IMR-90 (cell line): ENCODE measurements around the gene GADL1. TPM values are rescaled to one million over a fixed set of nuclear protein-coding genes. Genes with fewer than 3 reads are reported as not detected.

Experiments used
- ATAC-seq: fragments of 200-7000 bp; cut with Tn5 transposase; 2 replicates; pipeline ENCODE4 v1.9.1; 2020; ENCODE audit warnings: low read depth, mild to moderate bottlenecking, moderate library complexity
- BruUV-seq: library from RNA; stranded (reverse); fragments of 400-500 nt; replicated peaks from 2 replicates; lab custom pipeline; 2021; lab: Mats Ljungman, UMichigan
- CTCF ChIA-PET: fragments of 300-600 bp; formaldehyde crosslinking; extraction: SDS; loops from one replicate; lab custom pipeline; 2021; ENCODE audit warnings: antibody characterized with exemption; lab: Yijun Ruan, JAX
- POLR2A ChIA-PET: fragments of 300-600 bp; sonication (Branson Sonifier 250); formaldehyde crosslinking; loops from one replicate; lab custom pipeline; 2022; ENCODE audit warnings: antibody characterized with exemption; ENCODE audit not compliant: unreplicated experiment; lab: Charles Lee
- DNase-seq: peaks from one replicate; pipeline ENCODE4 v3.0.0; 2013
- H2AFZ ChIP-seq: replicated peaks from 2 replicates; pipeline ENCODE3; 2013; ENCODE audit warnings: low read length, mild to moderate bottlenecking; ENCODE audit not compliant: poor library complexity
- H2AK5ac ChIP-seq: 2 replicates; pipeline ENCODE4 v1.6.1; 2013; ENCODE audit warnings: low read depth, low read length, inconsistent platforms
- H2AK9ac ChIP-seq: replicated peaks from 2 replicates; pipeline ENCODE3; 2013; ENCODE audit warnings: mild to moderate bottlenecking, low read depth, low read length, moderate library complexity; ENCODE audit not compliant: poor library complexity
- H2BK120ac ChIP-seq: 2 replicates; pipeline ENCODE4 v1.6.1; 2013; ENCODE audit warnings: low read depth, low read length, inconsistent platforms
- H2BK15ac ChIP-seq: 3 replicates; pipeline ENCODE4 v1.6.1; 2013; ENCODE audit warnings: low read depth, low read length, inconsistent platforms
- H2BK20ac ChIP-seq: 2 replicates; pipeline ENCODE4 v1.6.1; 2013; ENCODE audit warnings: low read depth, mild to moderate bottlenecking, inconsistent platforms, low read length, moderate library complexity
- H2BK5ac ChIP-seq: 2 replicates; pipeline ENCODE4 v1.6.1; 2013; ENCODE audit warnings: mild to moderate bottlenecking, low read depth, low read length, inconsistent platforms; ENCODE audit not compliant: poor library complexity, severe bottlenecking
- H3K14ac ChIP-seq: replicated peaks from 2 replicates; pipeline ENCODE4 v1.6.1; 2013; ENCODE audit warnings: low read depth, low read length, inconsistent platforms
- H3K18ac ChIP-seq: 2 replicates; pipeline ENCODE4 v1.6.1; 2013; ENCODE audit warnings: low read depth, low read length, control low read depth
- H3K23ac ChIP-seq: 2 replicates; pipeline ENCODE4 v1.6.1; 2013; ENCODE audit warnings: low read depth, low read length, inconsistent platforms
- H3K27ac ChIP-seq: 2 replicates; pipeline ENCODE4 v1.5.1; 2013; ENCODE audit warnings: mild to moderate bottlenecking, control low read depth, low read length; ENCODE audit not compliant: insufficient read depth
- H3K27me3 ChIP-seq: 2 replicates; pipeline ENCODE4 v1.6.1; 2013; ENCODE audit warnings: low read length; ENCODE audit not compliant: control insufficient read depth, insufficient read depth
- H3K36me3 ChIP-seq: 2 replicates; pipeline ENCODE4 v1.6.1; 2013; ENCODE audit warnings: low read length, mixed read lengths; ENCODE audit not compliant: control insufficient read depth, insufficient read depth
- H3K4ac ChIP-seq: 2 replicates; pipeline ENCODE4 v1.6.1; 2013; ENCODE audit warnings: low read depth, low read length, inconsistent platforms
- H3K4me1 ChIP-seq: 2 replicates; pipeline ENCODE4 v1.6.1; 2013; ENCODE audit warnings: low read length, mixed read lengths; ENCODE audit not compliant: control insufficient read depth, insufficient read depth
- H3K4me2 ChIP-seq: 2 replicates; pipeline ENCODE4 v1.6.1; 2013; ENCODE audit warnings: low read depth, mild to moderate bottlenecking, control low read depth, low read length, moderate library complexity
- H3K4me3 ChIP-seq: 2 replicates; pipeline ENCODE4 v1.5.1; 2013; ENCODE audit warnings: low read depth, mild to moderate bottlenecking, control low read depth, low read length, moderate library complexity; ENCODE audit not compliant: insufficient read depth
- H3K56ac ChIP-seq: 2 replicates; pipeline ENCODE4 v1.6.1; 2013; ENCODE audit warnings: low read length, inconsistent platforms; ENCODE audit not compliant: insufficient read depth; ENCODE audit errors: extremely low read depth
- H3K79me1 ChIP-seq, 2 experiments: 2 replicates each; pipeline ENCODE4 v1.6.1; 2013; ENCODE audit warnings: low read length in 2 of 2, inconsistent platforms in 1 of 2, low read depth in 1 of 2
- H3K9ac ChIP-seq: 2 replicates; pipeline ENCODE4 v1.6.1; 2013; ENCODE audit warnings: low read depth, low read length, control low read depth
- H3K9me1 ChIP-seq: 2 replicates; pipeline ENCODE4 v1.6.1; 2013; ENCODE audit warnings: low read length, inconsistent platforms; ENCODE audit not compliant: insufficient read depth
- H3K9me3 ChIP-seq: 2 replicates; pipeline ENCODE4 v1.6.1; 2013; ENCODE audit warnings: low read length; ENCODE audit not compliant: control insufficient read depth, insufficient read depth
- H4K20me1 ChIP-seq: 2 replicates; pipeline ENCODE4 v1.6.1; 2013; ENCODE audit warnings: low read length, inconsistent platforms; ENCODE audit not compliant: insufficient read depth
- H4K5ac ChIP-seq: 2 replicates; pipeline ENCODE4 v1.6.1; 2013; ENCODE audit warnings: mild to moderate bottlenecking, low read depth, low read length, control low read depth
- H4K8ac ChIP-seq, 2 experiments: 2 replicates each; pipeline ENCODE4 v1.6.1; 2013; ENCODE audit warnings: low read depth in 2 of 2, low read length in 2 of 2, control low read depth in 1 of 2, inconsistent platforms in 1 of 2
- H4K91ac ChIP-seq: 2 replicates; pipeline ENCODE4 v1.6.1; 2013; ENCODE audit warnings: low read depth, low read length, inconsistent platforms; ENCODE audit not compliant: insufficient read depth
- BHLHE40 ChIP-seq: fragments of 150-350 bp; IDR thresholded peaks from 2 replicates; pipeline ENCODE4 v1.6.1; 2016; ENCODE audit warnings: mild to moderate bottlenecking, low read depth, low read length
- CHD1 ChIP-seq: IDR thresholded peaks from 2 replicates; pipeline ENCODE4 v1.6.1; 2012; ENCODE audit warnings: low read depth, low read length, improper control_type of control experiment
- FOS ChIP-seq: fragments of 150-350 bp; IDR thresholded peaks from 2 replicates; pipeline ENCODE4 v1.6.1; 2016; ENCODE audit warnings: low read depth, low read length
- MAFK ChIP-seq: IDR thresholded peaks from 2 replicates; pipeline ENCODE4 v1.6.1; 2012; ENCODE audit warnings: low read depth, low read length, improper control_type of control experiment
- MXI1 ChIP-seq: IDR thresholded peaks from 2 replicates; pipeline ENCODE4 v1.6.1; 2012; ENCODE audit warnings: low read depth, mild to moderate bottlenecking, low read length, moderate library complexity, borderline replicate concordance
- RCOR1 ChIP-seq: IDR thresholded peaks from 2 replicates; pipeline ENCODE4 v1.6.1; 2012; ENCODE audit warnings: mild to moderate bottlenecking, low read length, improper control_type of control experiment; ENCODE audit not compliant: insufficient replicate concordance
- dilution Hi-C: fragments of 300-500 bp; cut with HindIII; formaldehyde crosslinking; loops from one replicate; pipeline ENCODE4 v1.14.3; 2018; ENCODE audit warnings: low sequenced_read_pairs; ENCODE audit not compliant: unreplicated experiment
- in situ Hi-C: fragments of 300-500 bp; cut with MboI; formaldehyde crosslinking; loops from 3 replicates; pipeline ENCODE4 v1.14.3; 2019; ENCODE audit warnings: low sequenced_read_pairs, inconsistent platforms, mixed read lengths
- intact Hi-C: fragments of 100-400 bp; cut with micrococcal nuclease; formaldehyde crosslinking; loops from 2 replicates; pipeline ENCODE4 v1.10.0; 2022
- polyA plus RNA-seq, 3 experiments: library from polyadenylated mRNA; depleted of rRNA; stranded (reverse); fragments of >200 nt; gene quantifications; 2 replicates each; pipeline ENCODE4 v1.2.3, GENCODE V29; 2012; ENCODE audit warnings: low replicate concordance in 1 of 3
- total RNA-seq: library from RNA; depleted of rRNA; stranded (reverse); fragments of >200 nt; gene quantifications from 2 replicates; pipeline ENCODE4 v1.2.3, GENCODE V29; 2012

The GADL1 gene
- total and polyA plus RNA-seq, 2 of the 4 experiments (the other 2 are of a cell fraction), result not detected

GRCh38 chr3:30680789-30681648 is 213.4 kb downstream of the GADL1 start (continued):
- TF ChIP-seq BHLHE40 (no peak), MAFK (no peak), FOS (no peak)

- intact Hi-C loops (no loop called here), in situ Hi-C loops (no loop called here), dilution Hi-C loops (no loop called here)
- no peak overlapping the region for H2BK120ac ChIP-seq
- H4K91ac ChIP-seq, result no peak overlapping the region; the same call in 1 of the 2 replicates
- H4K8ac ChIP-seq, result no peak overlapping the region
- H3K4ac ChIP-seq, result peak overlapping the region; percentile 15; the same call in 1 of the 2 replicates
- no peak overlapping the region for H2AK9ac ChIP-seq
- H2AK5ac ChIP-seq, result no peak overlapping the region
- H3K4me2 ChIP-seq, result no peak overlapping the region
- no peak overlapping the region for H2AFZ ChIP-seq
- no peak overlapping the region for H2BK5ac ChIP-seq
- TF ChIP-seq MAFK (no peak), RCOR1 (no peak), MXI1 (no peak), CHD1 (no peak)
- no TSS peak for BruUV-seq
- no peaks in the 10 kb centered on the region for H3K27me3 ChIP-seq
- no peak overlapping the region for H3K18ac ChIP-seq
- no peaks in the 10 kb centered on the region for H4K20me1 ChIP-seq
- 0 out of 2 replicates have a peak overlapping the region, but pooled peaks have one; percentile 25 for H3K23ac ChIP-seq
- no peak overlapping the region for H2BK15ac ChIP-seq
- peaks cover 10% of the 10 kb centered on the region for H3K9me1 ChIP-seq
- H3K9ac ChIP-seq, result no peak overlapping the region
- no peak overlapping the region for H3K4me3 ChIP-seq
- peaks cover 19% of the 10 kb centered on the region for H3K4me1 ChIP-seq
- peak overlapping the region; percentile 26; the same call in 1 of the 2 replicates for H3K14ac ChIP-seq
- CTCF ChIA-PET, result no interaction called here
- DNase-seq (no peak), ATAC-seq (no peak)
- H3K9me3 ChIP-seq, result no peaks in the 10 kb centered on the region
- no peak overlapping the region for H4K5ac ChIP-seq
- peaks cover 26 to 68% of the 10 kb centered on the region in 2 experiments for H3K79me1 ChIP-seq
- H2BK20ac ChIP-seq, result no peak overlapping the region
- peaks cover 31% of the 10 kb centered on the region for H3K36me3 ChIP-seq
- H3K56ac ChIP-seq, result no peak overlapping the region
- POLR2A ChIA-PET, result no interaction called here
- no peak overlapping the region for H3K27ac ChIP-seq
Measured at GRCh38 chr3:30679045-30679444, 215.4 kb downstream of the GADL1 start.
